GM18520 (cell line): ENCODE measurements around the gene WDR11.
A peak's percentile ranks its signal among the peaks of the same experiment; 100 is the strongest.

Source experiments
- ATAC-seq: cut with Tn5 transposase; IDR thresholded peaks from one replicate; pipeline ENCODE4 v1.9.1; 2021; ENCODE audit not compliant: unreplicated experiment

The WDR11 gene

GRCh38 chr10:120850911-120851865, at the start of gene WDR11:
TSS of gene WDR11 (plus strand) at chr10:120851362. CDS start at chr10:120851421, 59 bp downstream.
- peak; percentile 82 for ATAC-seq

GRCh38 chr10:120802935-120803334, 48.2 kb upstream of the WDR11 start:
- no peak for ATAC-seq

DNA sequence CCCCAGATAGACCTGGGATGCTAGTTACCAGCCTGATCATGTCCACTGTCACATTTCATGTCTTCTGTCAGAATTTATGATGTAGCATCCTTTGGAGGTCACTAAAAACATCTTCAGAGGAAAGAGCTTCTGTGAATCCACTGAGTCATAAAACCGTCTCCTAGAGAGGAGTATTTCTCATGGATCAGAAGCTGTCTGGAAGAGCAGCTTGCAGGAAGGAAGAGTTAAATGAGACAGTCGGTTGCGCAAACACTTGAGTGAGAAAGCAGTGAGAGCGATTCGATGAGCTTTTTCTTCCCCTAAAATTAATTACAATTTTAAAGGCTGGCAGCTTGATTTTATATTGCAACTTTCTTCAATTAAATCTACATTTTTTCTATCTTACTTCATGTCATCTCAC, 47.2 kb upstream of the WDR11 start:
- no peak for ATAC-seq

- no peak for ATAC-seq
These were observed 45.9 kb upstream of the WDR11 start for GRCh38 chr10:120805014-120805812.

GRCh38 chr10:120806081-120806480, 45.1 kb upstream of the WDR11 start:
- ATAC-seq: no peak

DNA sequence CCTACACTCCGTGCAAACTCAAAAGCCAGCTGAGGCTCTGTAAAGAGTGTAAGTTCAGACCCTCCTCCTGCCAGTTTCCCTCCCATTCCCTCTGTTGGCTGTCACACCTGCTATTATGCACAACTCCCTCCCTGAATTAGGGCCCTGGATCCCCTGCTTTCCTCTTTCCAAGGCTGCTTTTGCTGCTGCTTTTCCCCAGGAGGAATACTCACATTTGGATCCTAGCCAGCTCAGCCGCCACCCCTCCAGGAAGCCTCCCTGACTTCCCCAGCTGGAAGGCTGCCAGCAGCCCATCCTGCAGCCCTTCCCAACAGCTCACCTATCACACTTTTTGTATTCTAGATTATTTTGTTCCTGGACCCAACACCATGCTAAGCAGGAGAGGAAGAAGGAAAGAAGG, 40.9 kb upstream of the WDR11 start:
- no peak for ATAC-seq

- no peak for ATAC-seq
These were observed 38.1 kb upstream of the WDR11 start for GRCh38 chr10:120813085-120813484.

- ATAC-seq: no peak
These were observed 32.9 kb upstream of the WDR11 start for GRCh38 chr10:120818301-120818700.

DNA sequence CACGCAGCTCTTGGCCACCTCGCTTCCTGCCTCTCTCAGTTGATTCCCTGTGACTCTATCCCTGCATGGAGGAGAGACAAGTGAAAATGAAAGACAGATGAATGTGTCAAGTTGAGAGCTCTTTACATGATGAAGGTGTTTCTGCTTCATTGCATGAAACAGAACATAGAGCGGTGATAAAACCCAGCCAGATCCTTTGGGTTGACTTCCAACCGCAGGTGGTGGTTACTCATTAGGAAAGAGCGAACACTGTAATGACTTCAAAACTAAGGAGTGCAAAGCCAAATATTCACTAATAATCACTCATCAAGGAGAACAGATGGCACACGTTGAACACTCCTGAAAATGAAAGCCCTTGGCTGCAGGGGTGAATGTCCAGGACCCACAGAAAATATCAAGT, 31.8 kb upstream of the WDR11 start:
- no peak for ATAC-seq

DNA sequence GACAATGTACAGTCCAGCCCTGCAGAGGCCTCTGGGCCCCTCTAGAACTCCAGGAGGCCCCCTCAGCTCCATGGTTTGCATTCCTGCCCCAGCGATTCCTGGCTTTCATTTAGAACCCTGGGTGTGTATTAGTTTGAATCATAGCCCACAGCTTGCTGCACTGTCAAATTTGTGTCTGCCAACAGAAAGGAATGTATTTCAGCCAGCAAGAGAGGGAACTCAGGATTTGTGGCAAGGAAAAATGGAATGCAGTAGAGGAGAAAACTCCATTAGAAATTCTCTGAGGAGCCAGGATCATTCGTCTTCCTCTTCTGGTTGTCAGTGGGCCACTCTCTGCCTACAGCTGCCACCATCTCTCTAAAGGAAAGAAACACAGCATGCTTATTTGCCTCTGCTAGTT, 27.9 kb upstream of the WDR11 start:
- ATAC-seq: no peak

GRCh38 chr10:120824881-120825309, 26.3 kb upstream of the WDR11 start:
- ATAC-seq: no peak

- ATAC-seq: no peak
These were observed 25.0 kb upstream of the WDR11 start for GRCh38 chr10:120825878-120826769.

GRCh38 chr10:120827251-120827875, 23.8 kb upstream of the WDR11 start:
- no peak for ATAC-seq

- no peak for ATAC-seq
These were observed 22.3 kb upstream of the WDR11 start for GRCh38 chr10:120828763-120829319.

- ATAC-seq: no peak
These were observed 19.1 kb upstream of the WDR11 start for GRCh38 chr10:120832106-120832505.

DNA sequence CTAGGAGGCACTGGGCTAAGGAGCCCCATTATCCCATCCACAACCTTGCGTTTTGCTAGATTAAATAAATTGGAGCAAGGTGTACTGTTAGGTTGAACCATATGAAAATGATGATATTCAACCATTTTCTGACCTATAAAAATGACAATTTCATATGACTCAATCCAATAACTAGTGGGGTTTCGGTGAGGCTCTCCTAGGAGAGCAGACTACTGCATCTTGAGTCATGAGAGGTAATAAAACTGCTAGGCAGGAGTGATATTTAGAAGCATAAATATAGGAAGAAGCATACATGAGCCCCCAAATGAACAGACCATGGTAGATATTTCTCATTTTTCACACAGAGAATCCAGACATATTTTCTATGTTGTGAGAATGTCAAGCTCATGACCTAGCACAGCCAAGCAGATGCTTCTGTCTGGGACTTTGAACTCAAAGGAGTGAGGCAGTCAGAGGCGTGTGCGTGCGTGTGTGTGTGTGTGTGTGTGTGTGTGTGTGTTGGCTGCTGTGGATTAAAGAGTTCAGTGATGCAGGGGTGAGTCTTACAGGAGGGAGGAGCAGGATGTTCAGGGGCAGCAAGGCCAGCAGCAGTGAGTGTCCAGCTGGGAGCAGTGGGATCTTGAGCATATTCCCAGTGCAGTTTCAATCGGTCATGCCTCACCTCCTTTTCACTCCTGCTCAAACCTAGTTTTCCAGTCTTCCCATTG, 17.8 kb upstream of the WDR11 start:
- no peak for ATAC-seq

DNA sequence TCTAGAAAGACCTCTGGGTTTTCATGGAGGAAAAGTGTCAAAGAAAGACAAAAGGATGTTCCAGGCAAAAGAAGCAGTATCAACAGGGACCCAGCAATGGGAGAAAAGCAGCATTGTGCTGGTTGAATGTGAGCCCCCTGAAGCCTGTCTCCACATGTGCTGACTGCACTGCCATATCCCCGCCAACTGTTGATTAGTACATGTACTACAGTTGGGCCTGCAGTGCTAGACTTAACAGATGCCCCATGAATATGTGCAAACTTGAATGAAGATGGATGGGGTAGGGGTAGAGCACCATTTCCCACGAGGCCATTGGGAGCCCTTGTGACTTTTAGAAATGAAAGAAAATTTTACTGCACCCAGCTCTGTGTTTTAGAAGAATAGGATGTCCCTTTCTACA, 15.6 kb upstream of the WDR11 start:
- ATAC-seq: no peak

GRCh38 chr10:120838941-120839340, 12.2 kb upstream of the WDR11 start:
- no peak for ATAC-seq

DNA sequence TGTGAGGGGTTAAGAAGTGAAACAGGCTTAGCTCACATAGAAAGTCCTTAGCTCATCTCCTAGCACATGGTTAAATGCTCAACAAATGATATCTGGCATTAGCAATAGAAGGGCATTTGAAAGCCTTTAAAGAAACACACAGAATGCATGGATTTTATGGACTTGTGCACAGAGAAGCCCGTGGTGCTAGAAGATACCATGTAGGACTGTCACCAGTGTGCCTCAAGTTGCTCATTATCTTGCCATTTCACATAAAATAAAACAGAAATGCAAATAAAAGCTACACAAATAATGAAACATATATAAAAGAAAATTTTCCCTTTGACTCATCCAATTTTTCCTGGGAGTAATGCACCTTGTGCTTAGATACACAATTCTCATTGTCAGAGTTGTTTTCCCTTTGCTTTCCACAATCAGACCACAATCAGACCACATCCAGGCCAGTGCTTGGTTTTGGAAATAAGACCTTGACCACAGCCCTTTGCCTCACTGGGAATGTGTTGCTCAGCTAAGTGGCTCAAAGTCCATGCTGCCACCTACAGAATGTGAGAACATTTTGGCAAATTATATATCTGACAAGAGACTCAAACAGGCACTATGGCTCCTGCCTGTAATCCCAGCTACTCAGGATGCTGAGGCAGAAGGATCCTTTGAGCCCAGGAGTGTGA, 9.5 kb upstream of the WDR11 start:
- no peak for ATAC-seq
